Colonic mucosa (tissue), 4 donors: Measurements from ENCODE around the gene TRNT1. TPM values are rescaled to one million over a fixed set of nuclear protein-coding genes. Genes with fewer than 3 reads are reported as not detected.

Source experiments
- DNase-seq: peaks from one replicate; pipeline ENCODE4 v3.0.0-alpha.2; 2020
- H3K27ac ChIP-seq: fragments of 200-600 bp; one replicate; pipeline ENCODE4 v1.8.0; 2021
- H3K27me3 ChIP-seq: fragments of 200-600 bp; one replicate; pipeline ENCODE4 v1.8.0; 2021
- H3K36me3 ChIP-seq: fragments of 200-600 bp; one replicate; pipeline ENCODE4 v1.8.0; 2021
- H3K4me1 ChIP-seq: fragments of 200-600 bp; one replicate; pipeline ENCODE4 v1.8.0; 2021; ENCODE audit warnings: mild to moderate bottlenecking
- H3K4me3 ChIP-seq: fragments of 200-600 bp; one replicate; pipeline ENCODE4 v1.8.0; 2021
- H3K9ac ChIP-seq, 2 donors: one replicate each; pipeline ENCODE4 v1.7.0; 2013; ENCODE audit warnings: control low read depth in 2 of 2, low read depth in 2 of 2, low read length in 2 of 2
- H3K9me3 ChIP-seq: fragments of 200-600 bp; one replicate; pipeline ENCODE4 v1.8.0; 2021
- CTCF ChIP-seq: fragments of 200-600 bp; IDR thresholded peaks from one replicate; pipeline ENCODE4 v1.8.0; 2022; ENCODE audit warnings: antibody characterized with exemption, mild to moderate bottlenecking
- intact Hi-C: fragments of 100-400 bp; cut with DNase I; formaldehyde crosslinking; loops from one replicate; pipeline ENCODE4 v1.14.1; 2022
- total RNA-seq, 2 donors: library from RNA; stranded (reverse); fragmentation: NEBNext Ultra II Directional in 1 of 2; extraction: Animal tissue kit (Norgen Biotek cat#: 25700) in 1 of 2; gene quantifications; one replicate each; pipeline ENCODE4 v1.2.1, GENCODE V29; 2021
- donor health status: healthy.
- donor health status: DM: no; HTN: no; CAD: no.
- donor health status: DM: no; HTN: no; CAD: no.

The TRNT1 gene
- 10 to 100 TPM; 15.7 to 26.8 TPM for total RNA-seq

GRCh38 chr3:3126477-3127431 is at the start of gene TRNT1:
TSS of gene TRNT1 (plus strand) at chr3:3126940. CDS start at chr3:3129041, 2,101 bp downstream.
- peaks cover 6% of the 10 kb centered on the region for H3K36me3 ChIP-seq
- H3K4me1 ChIP-seq: peaks cover 5% of the 10 kb centered on the region
- H3K4me3 ChIP-seq: peak within 1 kb of the TSS; percentile 100
- no peak for TF ChIP-seq CTCF
- intact Hi-C loops: loop anchor here (5.0 kb wide), 1 partner anchor 56 kb away; no protein-coding TSS in a partner anchor
- peak within 1 kb of the TSS; percentile 92 for H3K27ac ChIP-seq
- H3K9me3 ChIP-seq: no peaks in the 10 kb centered on the region
- DNase-seq: peak; percentile 96
- H3K27me3 ChIP-seq: no peaks in the 10 kb centered on the region
- H3K9ac ChIP-seq: peak within 1 kb of the TSS; percentile 94 to 96

- no peak for DNase-seq
- H3K4me1 ChIP-seq: no peaks in the 10 kb centered on the region
- no peaks in the 10 kb centered on the region for H3K27me3 ChIP-seq
- intact Hi-C loops: no loop called here
- no peak for TF ChIP-seq CTCF
- H3K4me3 ChIP-seq: no peak overlapping the region
- H3K9ac ChIP-seq: no peak overlapping the region
- no peak overlapping the region for H3K27ac ChIP-seq
- no peaks in the 10 kb centered on the region for H3K9me3 ChIP-seq
- no peaks in the 10 kb centered on the region for H3K36me3 ChIP-seq
Observed at GRCh38 chr3:3080309-3080708, 46.4 kb upstream of the TRNT1 start.

GRCh38 chr3:3081381-3082233 is 45.1 kb upstream of the TRNT1 start:
- no peak for TF ChIP-seq CTCF
- intact Hi-C loops: no loop called here
- DNase-seq: no peak

GRCh38 chr3:3082234-3082924 is 44.4 kb upstream of the TRNT1 start:
- H3K4me3 ChIP-seq: no peak overlapping the region
- intact Hi-C loops: no loop called here
- no peaks in the 10 kb centered on the region for H3K9me3 ChIP-seq
- no peaks in the 10 kb centered on the region for H3K36me3 ChIP-seq
- H3K27ac ChIP-seq: no peak overlapping the region
- no peaks in the 10 kb centered on the region for H3K27me3 ChIP-seq
- DNase-seq: no peak
- no peaks in the 10 kb centered on the region for H3K4me1 ChIP-seq
- no peak for TF ChIP-seq CTCF
- H3K9ac ChIP-seq: no peak overlapping the region

More at GRCh38 chr3:3081381-3082233, 45.1 kb upstream of the TRNT1 start:
- Histone ChIP-seq H3K9ac (no peak overlapping the region), H3K4me1 (no peaks in the 10 kb centered on the region), H3K4me3 (no peak overlapping the region), H3K9me3 (no peaks in the 10 kb centered on the region), H3K36me3 (no peaks in the 10 kb centered on the region), H3K27ac (no peak overlapping the region), H3K27me3 (no peaks in the 10 kb centered on the region)

GRCh38 chr3:3084890-3085289 is 41.9 kb upstream of the TRNT1 start:
- Histone ChIP-seq H3K27me3 (no peaks in the 10 kb centered on the region), H3K9me3 (no peaks in the 10 kb centered on the region), H3K4me3 (no peak overlapping the region), H3K4me1 (no peaks in the 10 kb centered on the region), H3K36me3 (no peaks in the 10 kb centered on the region), H3K9ac (no peak overlapping the region), H3K27ac (no peak overlapping the region)
- no peak for TF ChIP-seq CTCF
- no peak for DNase-seq
- intact Hi-C loops: no loop called here
